Stimulated activated CD8-positive, alpha-beta memory T cell treated with anti-CD3 and anti-CD28 coated beads, Interleukin-7, amount 100 ng/mL, for 1 hour (primary cell): ENCODE results near the gene PSMD1.
"Not testable (repeated sequence)": the region's sequence is repeated elsewhere in the genome, so short reads cannot be mapped to it uniquely, and the experiment has no call there.

Experiments
- DNase-seq, 2 donors: peaks; one replicate each; pipeline ENCODE4 v3.0.0-alpha.2; 2020; ENCODE audit warnings: low read depth in 2 of 2

The PSMD1 gene

GRCh38 chr2:231152800-231153557, 96.3 kb downstream of the PSMD1 start:
- no peak for DNase-seq

GRCh38 chr2:231159306-231159705, 102.6 kb downstream of the PSMD1 start:
- no peak for DNase-seq

- no peak for DNase-seq
Measured at GRCh38 chr2:231160701-231161100, 104.0 kb downstream of the PSMD1 start.

- no peak for DNase-seq
Measured at GRCh38 chr2:231161252-231161839, 104.7 kb downstream of the PSMD1 start.

- no peak for DNase-seq
Measured at GRCh38 chr2:231161877-231162329, 105.2 kb downstream of the PSMD1 start.

GRCh38 chr2:231163011-231163410, 106.3 kb downstream of the PSMD1 start:
- no peak for DNase-seq

DNA sequence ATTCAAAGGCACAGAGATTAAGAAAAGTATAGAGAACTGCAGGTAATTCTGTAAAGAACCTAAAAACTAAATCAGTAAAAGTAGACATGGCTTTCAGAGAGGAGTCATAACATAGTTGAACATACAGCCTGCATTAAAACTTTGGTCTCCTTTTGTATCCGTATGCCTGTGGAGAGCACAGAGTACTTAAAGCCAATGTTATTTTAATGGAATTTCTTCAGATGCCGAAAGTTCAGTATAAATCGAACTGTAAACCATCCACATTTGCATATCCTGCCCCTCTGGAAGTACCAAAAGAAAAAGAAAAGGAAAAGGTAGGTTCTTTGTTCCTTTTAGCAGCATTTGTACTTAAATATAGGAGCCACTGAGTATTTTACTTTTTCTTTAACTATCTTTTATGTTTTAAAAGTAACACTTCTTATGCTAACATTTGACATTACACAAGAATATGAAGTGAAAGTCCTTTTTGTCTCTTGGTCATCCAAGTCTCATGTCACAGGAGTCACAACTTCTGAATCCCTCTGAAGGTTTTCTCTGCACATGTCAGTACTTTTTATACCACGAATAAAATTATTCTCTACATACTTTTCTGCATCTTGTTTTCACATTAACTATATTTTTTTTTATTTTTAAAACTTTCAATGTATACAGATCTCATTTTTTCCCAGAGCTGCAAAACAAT, 106.9 kb downstream of the PSMD1 start:
- DNase-seq, result no peak

DNA sequence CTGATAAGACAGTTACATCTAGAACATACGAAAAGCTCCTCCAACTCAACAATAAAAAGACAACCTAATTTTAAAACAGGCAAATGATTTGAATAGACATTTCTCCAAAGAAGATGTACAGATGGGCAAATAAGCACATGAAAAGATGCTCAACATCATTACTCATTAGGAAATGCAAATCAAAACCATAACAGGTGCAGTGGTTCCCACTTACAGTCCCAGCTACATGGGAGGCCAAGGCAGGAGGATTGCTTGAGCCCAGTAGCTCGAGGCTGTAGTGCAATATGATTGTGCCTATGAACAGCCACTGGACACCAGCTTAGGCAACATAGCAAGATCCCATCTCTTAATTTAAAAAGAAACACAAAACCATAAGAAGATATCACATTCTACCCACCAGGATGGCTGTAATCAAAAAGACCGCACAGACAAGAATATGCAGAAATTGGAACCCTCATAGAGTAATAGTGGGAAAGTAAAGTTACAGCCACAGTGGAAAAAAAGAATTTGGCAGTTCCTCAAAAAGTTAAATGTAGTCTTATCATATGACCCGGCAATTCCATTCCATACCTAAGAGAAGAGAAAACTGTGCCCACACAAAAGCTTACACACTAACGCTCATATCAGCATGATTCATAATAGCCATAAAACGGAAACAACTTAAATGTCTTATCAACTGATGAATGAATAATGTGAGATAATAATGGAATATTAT, 111.2 kb downstream of the PSMD1 start:
- DNase-seq, result no peak

GRCh38 chr2:231168460-231169139, 111.9 kb downstream of the PSMD1 start:
- no peak for DNase-seq

- no peak for DNase-seq
Measured at GRCh38 chr2:231169488-231169887, 112.8 kb downstream of the PSMD1 start.

DNA sequence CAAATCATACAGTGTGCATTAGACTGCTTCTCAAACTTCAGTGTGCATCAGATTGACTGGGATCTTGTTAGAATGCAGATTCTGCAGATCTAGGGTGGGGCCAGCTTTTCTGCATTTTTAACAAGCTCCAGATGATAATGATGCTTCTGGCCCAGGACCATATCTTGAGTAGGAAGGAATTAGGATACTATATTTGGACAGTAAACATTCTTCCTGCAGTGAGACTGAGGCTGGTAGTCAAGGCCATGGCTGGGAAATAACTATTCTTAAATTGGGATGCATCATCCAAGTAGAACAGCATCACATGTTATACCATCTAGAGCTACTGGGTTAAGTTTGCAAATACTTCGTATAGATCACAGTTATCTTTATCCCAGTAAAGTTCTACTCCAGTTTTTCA, 113.4 kb downstream of the PSMD1 start:
- DNase-seq, result no peak

- DNase-seq, result no peak
Measured at GRCh38 chr2:231172025-231172424, 115.4 kb downstream of the PSMD1 start.

DNA sequence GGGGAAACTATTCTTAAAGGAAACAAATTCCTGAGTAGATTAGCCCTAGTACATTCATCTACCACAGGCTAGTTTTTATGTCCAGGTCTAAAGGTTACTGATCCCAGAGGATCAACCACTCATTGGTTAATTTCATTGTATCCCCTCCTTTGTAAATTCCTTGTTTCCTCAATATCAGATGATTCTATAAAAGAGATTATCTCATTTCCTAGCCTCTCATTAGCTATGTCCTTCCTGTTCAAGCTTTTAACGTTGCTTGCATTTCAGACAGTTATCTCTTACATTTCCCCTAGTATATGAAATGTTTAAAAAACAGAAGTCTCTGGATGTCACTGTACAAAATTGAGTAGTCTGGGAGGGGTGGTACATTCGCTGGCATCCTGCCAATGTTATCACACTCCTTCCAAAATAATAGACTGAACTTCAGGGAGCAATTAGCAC, 117.6 kb downstream of the PSMD1 start:
- no peak for DNase-seq

DNA sequence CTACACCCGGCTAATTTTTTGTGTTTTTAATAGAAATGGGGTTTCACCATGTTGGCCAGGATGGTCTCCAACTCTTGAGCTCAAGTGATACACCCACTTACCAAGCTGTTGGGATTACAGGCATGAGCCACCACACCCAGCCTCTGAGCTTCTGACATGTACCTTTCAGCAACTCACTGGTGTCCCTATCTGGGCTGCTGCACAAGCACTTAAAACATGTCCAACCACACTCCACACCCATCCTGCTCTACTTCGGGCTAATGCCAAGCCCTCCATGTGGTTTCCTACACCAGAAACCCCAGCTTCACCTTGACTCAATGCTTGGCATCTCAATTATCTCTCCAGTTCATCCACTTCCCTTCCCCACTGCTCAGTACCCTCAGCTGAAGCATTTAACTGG, 119.4 kb downstream of the PSMD1 start:
- no peak for DNase-seq

GRCh38 chr2:231177156-231178025, 120.7 kb downstream of the PSMD1 start:
- DNase-seq, result no peak

- DNase-seq, result not testable (repeated sequence)
Measured at GRCh38 chr2:231178805-231179204, 122.1 kb downstream of the PSMD1 start.

DNA sequence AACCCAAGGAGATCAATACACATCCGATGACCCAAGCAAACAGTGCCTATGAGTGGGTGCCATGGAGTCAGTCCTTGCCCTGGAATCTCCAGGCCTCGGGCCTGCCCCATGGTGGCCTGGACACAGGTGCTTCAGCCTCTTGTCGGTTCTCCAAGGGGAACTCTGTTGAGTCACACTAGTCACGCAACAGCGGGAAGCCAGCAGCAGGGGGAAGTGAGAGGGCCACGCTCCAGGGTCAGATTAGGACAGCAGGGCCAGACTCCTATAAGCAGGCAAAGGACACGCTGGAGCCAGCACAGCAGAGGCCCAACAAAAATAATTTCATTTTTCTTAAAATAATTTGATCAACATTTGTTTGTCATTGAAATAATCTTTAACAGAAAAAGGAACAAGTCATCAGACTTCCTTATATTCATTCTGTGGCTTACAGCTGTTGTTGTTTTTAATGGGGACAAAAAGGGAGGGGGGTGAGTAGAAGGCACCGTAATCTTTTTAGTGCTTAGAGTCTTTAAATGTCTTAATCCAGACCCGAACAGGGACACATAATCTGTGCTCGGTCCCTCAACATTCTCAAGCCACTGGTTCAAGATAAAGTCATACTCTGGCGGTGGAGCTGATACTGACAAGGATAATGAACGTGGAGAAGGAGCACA, 125.3 kb downstream of the PSMD1 start:
- no peak for DNase-seq

DNA sequence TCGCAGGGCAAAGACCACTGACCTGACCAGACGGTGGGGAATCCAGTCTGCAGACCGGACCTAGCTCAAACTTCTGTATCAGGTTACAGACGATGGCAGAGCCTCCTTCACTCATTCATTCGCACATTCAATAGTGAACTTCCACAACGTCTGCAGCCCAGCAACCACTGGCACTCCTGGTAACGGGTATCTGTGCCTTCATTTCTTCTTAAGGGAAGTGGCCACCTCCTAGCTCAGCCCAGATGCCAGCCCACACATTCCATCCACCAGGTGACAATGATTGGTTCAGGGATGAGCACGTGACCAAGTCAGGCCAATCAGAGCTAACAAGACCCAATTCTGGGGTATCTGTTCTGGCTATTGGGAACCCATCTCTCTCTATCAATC, 125.8 kb downstream of the PSMD1 start:
- DNase-seq, result no peak

DNA sequence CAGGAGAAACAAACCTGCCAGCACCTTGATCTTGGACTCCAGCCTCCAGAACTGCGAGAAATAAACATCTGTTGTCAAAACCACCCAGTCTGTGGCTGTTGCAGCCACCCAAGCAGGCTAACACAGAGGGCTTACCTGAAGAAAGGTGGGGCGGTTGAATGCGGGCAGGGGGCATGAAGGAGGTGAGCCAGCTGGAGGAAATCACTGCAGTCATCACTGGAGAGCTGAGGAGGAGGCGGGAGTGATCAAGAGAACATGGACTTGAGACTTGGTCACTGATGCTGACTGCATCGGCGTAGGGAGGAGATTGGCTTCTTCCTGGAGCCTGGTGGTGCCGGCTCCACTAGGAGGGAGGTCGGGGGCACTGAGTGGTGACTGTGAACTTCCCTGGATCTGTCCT, 127.2 kb downstream of the PSMD1 start:
- no peak for DNase-seq

DNA sequence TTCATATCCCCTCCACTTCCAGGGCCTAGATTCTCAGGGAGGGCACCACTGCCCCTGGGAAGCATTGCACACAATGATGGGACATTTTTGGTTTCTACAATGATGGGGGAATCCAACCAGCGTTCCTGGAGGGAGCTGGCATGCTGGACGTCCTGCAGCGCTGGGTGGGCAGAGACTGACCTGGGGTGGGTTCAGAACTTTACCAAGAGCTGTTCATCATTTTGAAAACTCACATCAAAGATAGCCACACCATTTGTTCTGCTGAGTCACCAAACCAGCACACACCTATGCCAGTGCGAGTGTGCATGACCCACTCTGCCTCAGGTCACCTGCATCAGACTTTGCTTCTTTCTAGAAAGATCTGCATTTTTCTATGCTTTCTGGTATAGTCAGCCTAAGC, 127.7 kb downstream of the PSMD1 start:
- no peak for DNase-seq
